Bronchial epithelial cell (primary cell): ENCODE results near the gene NPAS3. TPM values are rescaled to one million over a fixed set of nuclear protein-coding genes. Genes with fewer than 3 reads are reported as not detected.

Experiments
- DNase-seq: peaks from one replicate; pipeline ENCODE4 v3.0.0-alpha.2; 2010; ENCODE audit warnings: low read depth
- FAIRE-seq: peaks from 2 replicates; lab custom pipeline; 2011; peaks lifted over from hg19 to GRCh38; lab: Jason Lieb, UNC
- H3K27me3 ChIP-seq: 2 replicates; pipeline ENCODE4 v1.5.1; 2011; ENCODE audit warnings: low read length; ENCODE audit not compliant: control insufficient read depth, insufficient read depth
- H3K36me3 ChIP-seq: 2 replicates; pipeline ENCODE4 v1.5.1; 2011; ENCODE audit warnings: low read length; ENCODE audit not compliant: control insufficient read depth, insufficient read depth
- H3K4me3 ChIP-seq: 2 replicates; pipeline ENCODE4 v1.5.1; 2011; ENCODE audit warnings: mild to moderate bottlenecking, low read depth, low read length, control low read depth
- total RNA-seq: library from RNA; depleted of rRNA; stranded (reverse); fragments of >200 nt; gene quantifications from 2 replicates; pipeline ENCODE4 v1.2.1, GENCODE V29; 2014
- TF ChIP-seq, protein P1 (sequence below): IDR thresholded peaks from 2 replicates; pipeline ENCODE4 v1.5.1; 2011; ENCODE audit warnings: mild to moderate bottlenecking, moderate library complexity, low read length, control low read depth, inconsistent platforms; ENCODE audit not compliant: insufficient read depth, severe bottlenecking

NPAS3 gene
- total RNA-seq, 1 donor from 2014 or later = not detected

DNA sequence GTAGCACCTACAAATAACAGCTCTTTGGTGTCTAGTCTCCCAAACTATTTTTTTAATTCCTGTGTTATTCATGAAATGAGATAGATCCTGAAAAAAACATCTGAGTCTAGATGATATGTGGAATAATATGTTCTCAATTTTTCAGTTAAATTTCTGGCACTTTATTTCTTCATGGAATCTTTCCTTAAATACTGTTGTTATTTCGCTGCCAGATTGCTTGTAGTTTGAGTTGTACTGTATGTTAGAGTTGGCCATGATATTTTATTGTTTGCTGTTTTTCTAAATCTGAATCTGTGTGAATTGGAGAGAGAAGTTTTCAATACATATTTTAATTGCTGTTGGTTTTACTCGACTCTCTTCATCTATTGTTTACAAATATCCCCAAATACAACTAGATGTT lies 511.7 kb downstream of the NPAS3 start:
- no peak overlapping the region for H3K4me3 ChIP-seq
- no peaks in the 10 kb centered on the region for H3K27me3 ChIP-seq
- H3K36me3 ChIP-seq = no peaks in the 10 kb centered on the region
- FAIRE-seq = no peak
- DNase-seq = no peak
- TF ChIP-seq, protein P1, sequence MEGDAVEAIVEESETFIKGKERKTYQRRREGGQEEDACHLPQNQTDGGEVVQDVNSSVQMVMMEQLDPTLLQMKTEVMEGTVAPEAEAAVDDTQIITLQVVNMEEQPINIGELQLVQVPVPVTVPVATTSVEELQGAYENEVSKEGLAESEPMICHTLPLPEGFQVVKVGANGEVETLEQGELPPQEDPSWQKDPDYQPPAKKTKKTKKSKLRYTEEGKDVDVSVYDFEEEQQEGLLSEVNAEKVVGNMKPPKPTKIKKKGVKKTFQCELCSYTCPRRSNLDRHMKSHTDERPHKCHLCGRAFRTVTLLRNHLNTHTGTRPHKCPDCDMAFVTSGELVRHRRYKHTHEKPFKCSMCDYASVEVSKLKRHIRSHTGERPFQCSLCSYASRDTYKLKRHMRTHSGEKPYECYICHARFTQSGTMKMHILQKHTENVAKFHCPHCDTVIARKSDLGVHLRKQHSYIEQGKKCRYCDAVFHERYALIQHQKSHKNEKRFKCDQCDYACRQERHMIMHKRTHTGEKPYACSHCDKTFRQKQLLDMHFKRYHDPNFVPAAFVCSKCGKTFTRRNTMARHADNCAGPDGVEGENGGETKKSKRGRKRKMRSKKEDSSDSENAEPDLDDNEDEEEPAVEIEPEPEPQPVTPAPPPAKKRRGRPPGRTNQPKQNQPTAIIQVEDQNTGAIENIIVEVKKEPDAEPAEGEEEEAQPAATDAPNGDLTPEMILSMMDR = no peak

DNA sequence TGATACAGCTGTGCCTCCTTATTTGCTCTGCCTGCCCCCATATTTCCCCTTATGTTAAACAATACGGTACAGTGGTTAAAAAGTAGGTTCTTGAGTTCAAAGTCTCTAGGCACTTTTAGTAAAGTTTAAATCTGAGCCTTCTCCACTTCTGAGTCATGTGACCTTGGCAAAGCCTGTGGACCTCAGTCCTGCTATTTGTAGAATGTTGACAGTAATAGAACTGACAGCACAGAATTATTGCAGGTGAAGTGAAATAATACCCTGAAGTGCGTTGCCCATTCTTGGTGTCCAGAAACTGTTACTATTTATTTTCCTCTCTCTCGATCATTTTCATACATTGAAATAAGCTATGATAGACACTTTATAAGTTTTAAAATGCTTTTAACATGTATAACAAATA lies 512.5 kb downstream of the NPAS3 start:
- no peak for FAIRE-seq
- H3K4me3 ChIP-seq = no peak overlapping the region
- DNase-seq = no peak
- H3K27me3 ChIP-seq = no peaks in the 10 kb centered on the region
- no peaks in the 10 kb centered on the region for H3K36me3 ChIP-seq
- TF ChIP-seq, protein P1 = no peak

DNA sequence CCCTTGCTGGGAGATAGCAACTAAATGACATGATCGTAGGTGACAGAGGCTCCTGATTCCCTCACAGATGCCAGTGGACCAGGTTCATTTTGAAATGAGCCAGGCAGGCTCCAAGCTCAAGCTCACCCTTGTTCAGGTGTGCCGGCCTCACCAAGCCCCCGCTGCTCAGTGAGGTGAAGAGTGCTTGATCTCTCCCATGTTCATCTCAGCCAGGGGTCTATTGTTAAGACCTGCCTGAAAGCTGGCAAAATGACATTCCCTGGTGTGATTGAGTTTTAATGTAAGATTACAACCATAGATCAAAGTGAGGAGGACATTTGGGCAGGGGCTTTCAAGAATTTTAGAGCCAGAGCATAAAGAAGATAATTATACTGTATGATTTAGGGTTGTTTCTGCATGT lies 514.3 kb downstream of the NPAS3 start:
- Histone ChIP-seq H3K36me3 (no peaks in the 10 kb centered on the region), H3K27me3 (no peaks in the 10 kb centered on the region), H3K4me3 (no peak overlapping the region)
- TF ChIP-seq, protein P1 = no peak
- FAIRE-seq (no peak), DNase-seq (no peak)

DNA sequence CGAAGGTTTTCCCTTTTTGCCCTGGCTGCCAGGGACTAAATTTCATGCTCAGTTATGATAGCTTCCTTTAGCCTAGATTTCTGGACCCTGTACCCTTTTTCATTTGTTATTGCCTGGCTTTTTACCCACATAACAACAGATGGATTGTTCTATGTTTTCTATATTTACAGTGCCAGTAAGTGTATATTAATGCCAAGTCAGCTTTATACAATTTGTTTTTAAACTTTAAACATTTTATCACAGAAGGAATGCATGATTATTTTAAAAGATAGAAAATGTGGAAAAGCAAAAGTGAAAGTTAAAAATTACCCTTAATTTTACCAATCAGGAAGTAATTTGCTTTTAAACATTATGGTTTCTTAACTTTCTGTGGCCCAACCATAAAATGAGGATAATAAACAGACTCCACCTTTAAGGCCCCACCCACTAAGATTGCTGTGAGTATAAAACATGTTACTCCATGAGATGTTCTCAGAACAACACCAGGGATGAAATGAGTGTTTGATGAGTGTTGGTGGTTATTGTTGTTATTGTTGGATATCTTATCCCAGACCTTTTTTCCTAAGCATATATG lies 515.4 kb downstream of the NPAS3 start:
- H3K36me3 ChIP-seq = no peaks in the 10 kb centered on the region
- H3K4me3 ChIP-seq = no peak overlapping the region
- H3K27me3 ChIP-seq = no peaks in the 10 kb centered on the region
- TF ChIP-seq, protein P1 = no peak
- FAIRE-seq (no peak), DNase-seq (no peak)

DNA sequence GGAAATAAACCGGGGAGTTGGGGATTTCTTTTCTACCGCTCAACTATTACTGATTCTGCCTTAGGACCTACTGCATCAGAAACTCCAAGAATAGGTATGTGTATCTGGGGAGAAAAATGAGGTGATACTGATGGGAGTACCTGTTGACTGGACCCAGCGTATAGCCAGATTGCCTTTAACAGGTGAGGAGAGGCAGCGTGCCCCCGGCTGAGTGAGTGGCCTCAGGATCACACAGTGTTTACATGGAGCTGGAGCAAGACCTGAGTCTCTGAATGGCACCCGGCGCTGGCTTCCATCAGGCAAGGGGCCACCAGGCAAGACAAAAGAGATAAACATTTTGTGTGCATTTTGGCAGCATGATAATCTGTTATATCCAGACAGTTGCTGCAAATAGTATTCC lies 516.0 kb downstream of the NPAS3 start:
- TF ChIP-seq, protein P1 = no peak
- Histone ChIP-seq H3K27me3 (no peaks in the 10 kb centered on the region), H3K4me3 (no peak overlapping the region), H3K36me3 (no peaks in the 10 kb centered on the region)
- no peak for FAIRE-seq
- no peak for DNase-seq
